GM12878 (cell line): ENCODE data around the gene FAM187B. TPM values are rescaled to one million over a fixed set of nuclear protein-coding genes. Genes with fewer than 3 reads are reported as not detected.
A peak's percentile ranks its signal among the peaks of the same experiment; 100 is the strongest.

Source experiments
- BMI1 ChIP-seq: fragments of 450-650 bp; IDR thresholded peaks from 2 replicates; pipeline ENCODE4 v1.6.1; 2016; ENCODE audit warnings: mild to moderate bottlenecking, moderate library complexity, borderline replicate concordance
- CBFB ChIP-seq: IDR thresholded peaks from 2 replicates; pipeline ENCODE4 v1.6.1; 2016; ENCODE audit warnings: antibody characterized with exemption, low read depth
- CHD4 ChIP-seq: fragments of 200-600 bp; sonication (generic); IDR thresholded peaks from 2 replicates; pipeline ENCODE4 v1.6.1; 2016; ENCODE audit warnings: mild to moderate bottlenecking
- MEF2A ChIP-seq: IDR thresholded peaks from 2 replicates; pipeline ENCODE4 v1.6.1; 2011; ENCODE audit warnings: low read depth, mild to moderate bottlenecking, low read length, moderate library complexity; ENCODE audit not compliant: insufficient read depth
- MTA3 ChIP-seq: IDR thresholded peaks from 2 replicates; pipeline ENCODE4 v1.6.1; 2012; ENCODE audit warnings: low read length, inconsistent platforms, borderline replicate concordance
- NR2C1 ChIP-seq: fragments of 450-650 bp; IDR thresholded peaks from 2 replicates; pipeline ENCODE4 v1.6.1; 2017; ENCODE audit warnings: antibody characterized with exemption, mild to moderate bottlenecking, moderate library complexity
- POLR2AphosphoS2 ChIP-seq: IDR thresholded peaks from 2 replicates; pipeline ENCODE4 v1.6.1; 2011; ENCODE audit warnings: low read depth, mild to moderate bottlenecking, low read length, improper control_type of control experiment, moderate library complexity
- RBBP5 ChIP-seq: fragments of 200-600 bp; sonication (generic); conservative IDR thresholded peaks from 2 replicates; pipeline ENCODE4 v1.6.1; 2016
- RELA ChIP-seq: fragments of 450-650 bp; IDR thresholded peaks from 2 replicates; pipeline ENCODE4 v1.8.0; 2014; ENCODE audit warnings: borderline replicate concordance; ENCODE audit not compliant: partially characterized antibody
- SUPT20H ChIP-seq: IDR thresholded peaks from 2 replicates; pipeline ENCODE4 v1.6.1; 2011; ENCODE audit warnings: low read depth, mild to moderate bottlenecking, low read length, moderate library complexity, borderline replicate concordance; ENCODE audit not compliant: control insufficient read depth
- TARDBP ChIP-seq: IDR thresholded peaks from 2 replicates; pipeline ENCODE4 v1.6.1; 2016; ENCODE audit warnings: borderline replicate concordance
- ZNF24 ChIP-seq: fragments of 450-650 bp; IDR thresholded peaks from 2 replicates; pipeline ENCODE4 v1.6.1; 2017; ENCODE audit warnings: antibody characterized with exemption, mild to moderate bottlenecking
- ZSCAN29 ChIP-seq: fragments of 450-650 bp; IDR thresholded peaks from 2 replicates; pipeline ENCODE4 v1.6.1; 2017; ENCODE audit warnings: mild to moderate bottlenecking, moderate library complexity
- polyA plus RNA-seq, 11 experiments: library from polyadenylated mRNA; depleted of rRNA in 4 of 11; unstranded in 6 of 11; stranded (reverse) in 5 of 11; fragments of >200 nt; fragmentation: Nextera tagmentation in 4 of 11; fragmentation: Illumina TruSeq in 1 of 11; extraction: Ambion mirVana in 4 of 11; extraction: Trizol in 1 of 11; gene quantifications; 1 replicate in 1 of 11; 2 replicates in 10 of 11; pipeline versions ENCODE4 v1.2.1 to v1.2.3, GENCODE V29; 2011 to 2016; ENCODE audit warnings: inconsistent platforms in 2 of 11, missing spikeins in 2 of 11, low read depth in 1 of 11
- total RNA-seq, 4 experiments: library from RNA; depleted of rRNA in 3 of 4; stranded (reverse); fragments of >200 nt in 3 of 4; fragmentation: Illumina TruSeq in 1 of 4; extraction: Trizol in 1 of 4; gene quantifications; 2 replicates each; pipeline versions ENCODE4 v1.2.1 to v1.2.3, GENCODE V29; 2013 to 2021
- TF ChIP-seq, protein P1 (sequence below): fragments of 450-650 bp; IDR thresholded peaks from 2 replicates; pipeline ENCODE4 v1.6.1; 2017; ENCODE audit warnings: mild to moderate bottlenecking, low read depth, inconsistent platforms; ENCODE audit not compliant: poor library complexity, severe bottlenecking
- TF ChIP-seq, protein P2 (sequence below): fragments of 450-650 bp; IDR thresholded peaks from 2 replicates; pipeline ENCODE4 v1.6.1; 2014; ENCODE audit warnings: mild to moderate bottlenecking
- TF ChIP-seq, protein P3 (sequence below): IDR thresholded peaks from 2 replicates; pipeline ENCODE4 v1.6.1; 2012; ENCODE audit warnings: low read depth, low read length, improper control_type of control experiment
- TF ChIP-seq, protein P4 (sequence below): fragments of 450-650 bp; IDR thresholded peaks from 2 replicates; pipeline ENCODE4 v1.6.1; 2017; ENCODE audit warnings: antibody characterized with exemption, mild to moderate bottlenecking, moderate library complexity
- TF ChIP-seq, protein P5 (sequence below): fragments of 450-650 bp; IDR thresholded peaks from 2 replicates; pipeline ENCODE4 v1.6.1; 2017; ENCODE audit warnings: low read depth, mild to moderate bottlenecking, moderate library complexity
- TF ChIP-seq, protein P6 (sequence below): fragments of 450-650 bp; IDR thresholded peaks from 2 replicates; pipeline ENCODE4 v1.6.1; 2017; ENCODE audit warnings: borderline replicate concordance

The FAM187B gene
- total and polyA plus RNA-seq, 10 of the 15 experiments (the other 5 are each of a cell fraction or from before 2014, with no cell fraction given): 0.05 TPM; not detected in 9

DNA sequence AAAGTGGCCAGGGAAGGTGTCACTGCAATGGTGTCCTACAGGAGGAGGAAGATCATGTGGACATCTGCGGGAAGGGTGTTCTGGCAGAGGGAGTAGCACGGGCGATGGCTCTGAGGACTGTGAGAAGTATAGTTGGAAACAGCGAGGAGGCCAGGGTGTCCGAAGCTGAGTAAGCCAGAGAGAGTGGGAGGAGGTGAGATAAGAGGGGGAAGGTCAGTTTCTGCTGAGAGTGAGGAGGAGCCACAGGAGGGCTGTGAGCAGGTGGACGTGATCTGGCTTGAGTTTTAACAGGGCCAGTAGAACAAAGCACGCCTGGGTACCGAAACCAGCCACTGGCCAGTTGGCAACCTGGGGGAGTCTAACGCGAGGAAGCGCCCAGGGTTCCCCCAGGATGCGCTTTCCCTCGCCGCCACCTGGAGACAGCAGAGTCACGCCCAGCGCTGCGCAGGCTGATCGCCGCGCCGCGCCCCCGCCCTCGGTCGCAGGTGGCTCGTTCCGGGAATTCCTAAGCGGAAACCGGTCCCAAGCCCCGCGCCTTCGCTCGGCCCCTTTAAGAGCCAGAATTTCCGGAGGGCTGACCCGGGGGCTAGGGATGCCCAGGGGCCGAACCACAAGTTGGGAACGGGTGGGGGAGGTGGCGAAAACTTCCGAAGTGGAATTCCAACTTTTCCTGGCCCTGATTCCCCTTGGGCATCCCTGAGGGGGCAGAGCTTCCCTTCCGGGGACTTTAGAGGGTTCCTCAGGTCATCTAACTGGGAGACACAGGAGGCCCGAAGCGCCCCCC, 19.2 kb upstream of the FAM187B start (continued):
- TF ChIP-seq, protein P1, sequence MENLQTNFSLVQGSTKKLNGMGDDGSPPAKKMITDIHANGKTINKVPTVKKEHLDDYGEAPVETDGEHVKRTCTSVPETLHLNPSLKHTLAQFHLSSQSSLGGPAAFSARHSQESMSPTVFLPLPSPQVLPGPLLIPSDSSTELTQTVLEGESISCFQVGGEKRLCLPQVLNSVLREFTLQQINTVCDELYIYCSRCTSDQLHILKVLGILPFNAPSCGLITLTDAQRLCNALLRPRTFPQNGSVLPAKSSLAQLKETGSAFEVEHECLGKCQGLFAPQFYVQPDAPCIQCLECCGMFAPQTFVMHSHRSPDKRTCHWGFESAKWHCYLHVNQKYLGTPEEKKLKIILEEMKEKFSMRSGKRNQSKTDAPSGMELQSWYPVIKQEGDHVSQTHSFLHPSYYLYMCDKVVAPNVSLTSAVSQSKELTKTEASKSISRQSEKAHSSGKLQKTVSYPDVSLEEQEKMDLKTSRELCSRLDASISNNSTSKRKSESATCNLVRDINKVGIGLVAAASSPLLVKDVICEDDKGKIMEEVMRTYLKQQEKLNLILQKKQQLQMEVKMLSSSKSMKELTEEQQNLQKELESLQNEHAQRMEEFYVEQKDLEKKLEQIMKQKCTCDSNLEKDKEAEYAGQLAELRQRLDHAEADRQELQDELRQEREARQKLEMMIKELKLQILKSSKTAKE: no peak
- TF ChIP-seq, protein P2, sequence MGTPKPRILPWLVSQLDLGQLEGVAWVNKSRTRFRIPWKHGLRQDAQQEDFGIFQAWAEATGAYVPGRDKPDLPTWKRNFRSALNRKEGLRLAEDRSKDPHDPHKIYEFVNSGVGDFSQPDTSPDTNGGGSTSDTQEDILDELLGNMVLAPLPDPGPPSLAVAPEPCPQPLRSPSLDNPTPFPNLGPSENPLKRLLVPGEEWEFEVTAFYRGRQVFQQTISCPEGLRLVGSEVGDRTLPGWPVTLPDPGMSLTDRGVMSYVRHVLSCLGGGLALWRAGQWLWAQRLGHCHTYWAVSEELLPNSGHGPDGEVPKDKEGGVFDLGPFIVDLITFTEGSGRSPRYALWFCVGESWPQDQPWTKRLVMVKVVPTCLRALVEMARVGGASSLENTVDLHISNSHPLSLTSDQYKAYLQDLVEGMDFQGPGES: no peak
- TF ChIP-seq NR2C1 (no peak), MEF2A (peak; percentile 44; the same call in 1 of the 2 replicates), RBBP5 (no peak), SUPT20H (no peak), RELA (peak; percentile 48), CHD4 (no peak), TARDBP (no peak), ZSCAN29 (no peak), CBFB (no peak; the same call in 1 of the 2 replicates), BMI1 (no peak), ZNF24 (no peak), MTA3 (peak; percentile 38; the same call in 1 of the 2 replicates), POLR2AphosphoS2 (no peak)
- TF ChIP-seq, protein P3, sequence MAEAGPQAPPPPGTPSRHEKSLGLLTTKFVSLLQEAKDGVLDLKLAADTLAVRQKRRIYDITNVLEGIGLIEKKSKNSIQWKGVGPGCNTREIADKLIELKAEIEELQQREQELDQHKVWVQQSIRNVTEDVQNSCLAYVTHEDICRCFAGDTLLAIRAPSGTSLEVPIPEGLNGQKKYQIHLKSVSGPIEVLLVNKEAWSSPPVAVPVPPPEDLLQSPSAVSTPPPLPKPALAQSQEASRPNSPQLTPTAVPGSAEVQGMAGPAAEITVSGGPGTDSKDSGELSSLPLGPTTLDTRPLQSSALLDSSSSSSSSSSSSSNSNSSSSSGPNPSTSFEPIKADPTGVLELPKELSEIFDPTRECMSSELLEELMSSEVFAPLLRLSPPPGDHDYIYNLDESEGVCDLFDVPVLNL: no peak
- TF ChIP-seq, protein P4, sequence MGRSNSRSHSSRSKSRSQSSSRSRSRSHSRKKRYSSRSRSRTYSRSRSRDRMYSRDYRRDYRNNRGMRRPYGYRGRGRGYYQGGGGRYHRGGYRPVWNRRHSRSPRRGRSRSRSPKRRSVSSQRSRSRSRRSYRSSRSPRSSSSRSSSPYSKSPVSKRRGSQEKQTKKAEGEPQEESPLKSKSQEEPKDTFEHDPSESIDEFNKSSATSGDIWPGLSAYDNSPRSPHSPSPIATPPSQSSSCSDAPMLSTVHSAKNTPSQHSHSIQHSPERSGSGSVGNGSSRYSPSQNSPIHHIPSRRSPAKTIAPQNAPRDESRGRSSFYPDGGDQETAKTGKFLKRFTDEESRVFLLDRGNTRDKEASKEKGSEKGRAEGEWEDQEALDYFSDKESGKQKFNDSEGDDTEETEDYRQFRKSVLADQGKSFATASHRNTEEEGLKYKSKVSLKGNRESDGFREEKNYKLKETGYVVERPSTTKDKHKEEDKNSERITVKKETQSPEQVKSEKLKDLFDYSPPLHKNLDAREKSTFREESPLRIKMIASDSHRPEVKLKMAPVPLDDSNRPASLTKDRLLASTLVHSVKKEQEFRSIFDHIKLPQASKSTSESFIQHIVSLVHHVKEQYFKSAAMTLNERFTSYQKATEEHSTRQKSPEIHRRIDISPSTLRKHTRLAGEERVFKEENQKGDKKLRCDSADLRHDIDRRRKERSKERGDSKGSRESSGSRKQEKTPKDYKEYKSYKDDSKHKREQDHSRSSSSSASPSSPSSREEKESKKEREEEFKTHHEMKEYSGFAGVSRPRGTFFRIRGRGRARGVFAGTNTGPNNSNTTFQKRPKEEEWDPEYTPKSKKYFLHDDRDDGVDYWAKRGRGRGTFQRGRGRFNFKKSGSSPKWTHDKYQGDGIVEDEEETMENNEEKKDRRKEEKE: no peak
- TF ChIP-seq, protein P5, sequence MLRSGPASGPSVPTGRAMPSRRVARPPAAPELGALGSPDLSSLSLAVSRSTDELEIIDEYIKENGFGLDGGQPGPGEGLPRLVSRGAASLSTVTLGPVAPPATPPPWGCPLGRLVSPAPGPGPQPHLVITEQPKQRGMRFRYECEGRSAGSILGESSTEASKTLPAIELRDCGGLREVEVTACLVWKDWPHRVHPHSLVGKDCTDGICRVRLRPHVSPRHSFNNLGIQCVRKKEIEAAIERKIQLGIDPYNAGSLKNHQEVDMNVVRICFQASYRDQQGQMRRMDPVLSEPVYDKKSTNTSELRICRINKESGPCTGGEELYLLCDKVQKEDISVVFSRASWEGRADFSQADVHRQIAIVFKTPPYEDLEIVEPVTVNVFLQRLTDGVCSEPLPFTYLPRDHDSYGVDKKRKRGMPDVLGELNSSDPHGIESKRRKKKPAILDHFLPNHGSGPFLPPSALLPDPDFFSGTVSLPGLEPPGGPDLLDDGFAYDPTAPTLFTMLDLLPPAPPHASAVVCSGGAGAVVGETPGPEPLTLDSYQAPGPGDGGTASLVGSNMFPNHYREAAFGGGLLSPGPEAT: no peak; the same call in none of the 2 replicates
- TF ChIP-seq, protein P6, sequence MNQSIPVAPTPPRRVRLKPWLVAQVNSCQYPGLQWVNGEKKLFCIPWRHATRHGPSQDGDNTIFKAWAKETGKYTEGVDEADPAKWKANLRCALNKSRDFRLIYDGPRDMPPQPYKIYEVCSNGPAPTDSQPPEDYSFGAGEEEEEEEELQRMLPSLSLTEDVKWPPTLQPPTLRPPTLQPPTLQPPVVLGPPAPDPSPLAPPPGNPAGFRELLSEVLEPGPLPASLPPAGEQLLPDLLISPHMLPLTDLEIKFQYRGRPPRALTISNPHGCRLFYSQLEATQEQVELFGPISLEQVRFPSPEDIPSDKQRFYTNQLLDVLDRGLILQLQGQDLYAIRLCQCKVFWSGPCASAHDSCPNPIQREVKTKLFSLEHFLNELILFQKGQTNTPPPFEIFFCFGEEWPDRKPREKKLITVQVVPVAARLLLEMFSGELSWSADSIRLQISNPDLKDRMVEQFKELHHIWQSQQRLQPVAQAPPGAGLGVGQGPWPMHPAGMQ: no peak
